Measurements from ENCODE around the gene RNF144B.
"Not testable (repeated sequence)": the region's sequence is repeated elsewhere in the genome, so short reads cannot be mapped to it uniquely, and the experiment has no call there.

The RNF144B gene

DNA sequence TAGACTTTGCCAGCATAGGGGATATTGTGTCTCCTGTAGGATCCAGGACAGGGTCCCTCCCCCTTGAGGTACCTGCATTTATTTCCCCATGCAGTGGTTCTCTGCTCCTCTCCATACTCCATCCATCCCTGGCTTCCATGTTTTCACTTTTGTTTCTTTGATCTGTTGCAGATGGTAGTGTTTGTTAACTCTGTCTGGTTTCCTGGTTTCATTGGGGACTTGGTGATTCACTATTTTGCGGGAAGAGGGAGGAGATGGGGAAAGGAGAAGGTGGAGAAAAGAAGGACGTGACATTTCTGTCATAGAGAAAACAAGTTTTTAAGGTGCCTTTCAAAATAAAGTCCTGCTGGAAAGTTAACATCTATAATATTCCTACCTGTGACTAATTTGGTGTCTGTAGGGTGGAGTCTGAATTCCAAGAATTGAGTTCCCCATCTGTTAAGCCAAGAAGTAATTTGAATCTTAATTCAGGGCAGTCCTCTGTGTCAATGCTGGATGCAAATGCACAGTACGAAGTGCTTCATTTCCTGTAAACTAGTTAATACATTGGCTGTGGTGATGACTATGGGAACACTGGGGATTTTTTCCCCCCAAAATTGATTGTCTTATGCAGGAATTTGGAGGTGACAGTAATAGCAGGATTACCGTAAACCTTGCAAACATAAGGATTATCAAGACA lies 6.9 kb upstream of the RNF144B start:
- no peak for DNase-seq

DNA sequence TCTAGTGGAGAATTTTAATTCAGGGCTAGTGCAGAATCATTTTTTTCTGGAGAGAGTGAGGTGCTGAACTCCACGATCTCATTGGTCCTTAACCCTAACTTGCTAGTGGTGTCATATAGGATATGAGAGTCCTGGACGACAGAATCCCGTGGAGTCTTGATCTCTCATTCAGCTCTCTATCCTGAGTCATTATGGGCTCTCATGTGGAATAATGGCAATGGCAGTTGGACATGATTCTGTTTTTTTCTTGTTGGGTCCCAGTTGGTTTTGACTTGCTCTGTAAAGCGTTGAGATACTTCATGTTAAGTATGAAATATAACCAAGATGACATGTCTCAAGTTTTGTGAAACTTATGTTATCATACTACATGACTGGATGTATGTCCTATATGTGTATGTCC lies 6.3 kb upstream of the RNF144B start:
- no peak for DNase-seq

DNA sequence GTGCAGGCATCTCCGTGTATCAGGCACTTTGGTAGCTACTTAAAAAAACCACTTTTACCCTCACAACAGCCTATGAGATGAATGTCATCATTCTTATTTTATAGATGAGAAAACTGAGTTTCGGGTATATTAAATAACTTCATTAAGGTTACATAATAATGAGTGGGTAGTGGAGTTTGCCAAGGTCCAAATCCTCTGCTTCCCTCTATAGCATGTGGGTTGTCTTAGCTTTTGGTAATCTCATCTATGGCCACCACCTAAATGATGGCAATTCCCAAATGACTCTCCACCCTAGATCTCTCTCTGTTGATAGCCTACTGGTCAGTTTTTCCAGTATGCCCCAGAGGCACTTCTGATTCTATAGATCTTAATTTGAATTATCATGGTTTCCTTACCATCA lies 3.7 kb upstream of the RNF144B start:
- DNase-seq, result no peak

- DNase-seq, result no peak
These were observed 2.5 kb upstream of the RNF144B start for GRCh38 chr6:18384621-18385020.

DNA sequence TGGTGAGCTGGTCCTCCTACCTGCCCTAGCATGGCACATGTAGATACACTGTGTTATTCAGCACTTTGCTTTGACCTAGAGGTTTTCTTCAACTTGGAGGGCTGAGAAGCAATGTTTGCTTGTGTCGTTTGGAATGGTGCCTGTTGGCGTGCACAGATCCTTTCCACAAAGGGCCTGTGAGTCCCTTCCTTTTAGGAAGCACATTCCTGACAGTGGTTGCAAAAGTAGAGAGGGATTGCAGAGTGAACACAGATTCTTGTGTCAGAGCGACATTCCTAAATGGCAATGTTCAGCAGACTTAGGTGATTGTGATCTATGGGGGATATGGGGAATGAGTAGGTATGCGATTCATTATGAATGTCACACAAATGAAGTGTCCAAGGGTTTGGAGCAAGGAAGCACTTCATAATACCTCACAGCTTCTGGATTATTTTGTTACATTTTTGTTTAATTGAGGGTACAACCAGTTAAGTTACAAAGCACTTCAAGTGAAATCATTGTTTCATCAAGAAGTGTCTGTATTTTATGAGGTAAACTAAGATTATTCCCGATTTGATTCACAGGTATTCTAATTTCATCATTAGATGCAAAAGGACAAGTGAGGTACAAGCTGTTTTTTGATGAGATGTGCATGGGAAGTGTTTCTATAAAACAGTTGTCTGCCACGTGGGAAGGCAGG lies 713 bp upstream of the RNF144B start:
- DNase-seq, result no peak

DNA sequence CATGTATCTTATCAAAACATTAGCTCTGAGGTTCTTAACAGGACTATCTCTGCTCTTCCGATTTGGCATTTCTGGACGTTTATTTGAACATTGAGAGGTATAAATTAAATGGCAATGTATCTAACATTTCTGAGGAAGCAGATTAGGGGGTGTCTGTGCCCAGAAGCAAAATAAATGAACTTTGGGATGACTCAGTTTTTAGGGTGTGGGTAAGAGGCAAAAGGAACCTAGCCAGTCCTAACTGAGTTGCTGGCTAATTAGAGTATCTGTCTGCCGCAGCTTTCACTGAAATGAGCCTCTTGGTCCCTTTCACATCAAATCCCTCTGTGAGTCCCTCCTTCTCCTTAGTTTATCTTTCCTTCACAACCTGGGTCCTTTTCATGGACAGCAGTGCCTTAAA lies 1.1 kb downstream of the RNF144B start:
- DNase-seq, result no peak

DNA sequence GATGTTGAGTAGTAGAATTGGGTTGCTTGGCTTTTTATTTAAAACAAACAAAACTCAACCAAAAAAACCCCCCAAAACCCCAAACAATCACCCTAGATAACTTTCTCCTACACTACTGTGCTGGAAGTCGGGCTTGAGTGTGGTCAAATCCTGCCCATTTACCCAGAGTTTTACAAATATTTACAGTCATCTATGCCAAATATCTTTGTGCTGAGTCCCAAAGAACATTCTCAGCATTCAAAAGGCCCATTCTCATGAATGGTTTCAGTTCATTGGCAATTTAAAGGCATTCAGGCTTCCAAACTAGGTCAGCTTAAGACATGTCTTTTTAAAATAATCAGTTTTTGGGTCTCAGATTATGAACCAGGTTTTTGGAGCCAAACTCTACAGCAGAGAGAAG lies 1.8 kb downstream of the RNF144B start:
- DNase-seq, result no peak

- DNase-seq, result no peak
These were observed 2.3 kb downstream of the RNF144B start for GRCh38 chr6:18389479-18389878.

- no peak for DNase-seq
These were observed 3.3 kb downstream of the RNF144B start for GRCh38 chr6:18390476-18390875.

- DNase-seq, result no peak
These were observed 3.9 kb downstream of the RNF144B start for GRCh38 chr6:18391023-18391422.

GRCh38 chr6:18392346-18392877 lies 5.3 kb downstream of the RNF144B start:
- DNase-seq, result no peak

GRCh38 chr6:18393698-18394097 lies 6.5 kb downstream of the RNF144B start:
- DNase-seq, result peak; percentile 7

DNA sequence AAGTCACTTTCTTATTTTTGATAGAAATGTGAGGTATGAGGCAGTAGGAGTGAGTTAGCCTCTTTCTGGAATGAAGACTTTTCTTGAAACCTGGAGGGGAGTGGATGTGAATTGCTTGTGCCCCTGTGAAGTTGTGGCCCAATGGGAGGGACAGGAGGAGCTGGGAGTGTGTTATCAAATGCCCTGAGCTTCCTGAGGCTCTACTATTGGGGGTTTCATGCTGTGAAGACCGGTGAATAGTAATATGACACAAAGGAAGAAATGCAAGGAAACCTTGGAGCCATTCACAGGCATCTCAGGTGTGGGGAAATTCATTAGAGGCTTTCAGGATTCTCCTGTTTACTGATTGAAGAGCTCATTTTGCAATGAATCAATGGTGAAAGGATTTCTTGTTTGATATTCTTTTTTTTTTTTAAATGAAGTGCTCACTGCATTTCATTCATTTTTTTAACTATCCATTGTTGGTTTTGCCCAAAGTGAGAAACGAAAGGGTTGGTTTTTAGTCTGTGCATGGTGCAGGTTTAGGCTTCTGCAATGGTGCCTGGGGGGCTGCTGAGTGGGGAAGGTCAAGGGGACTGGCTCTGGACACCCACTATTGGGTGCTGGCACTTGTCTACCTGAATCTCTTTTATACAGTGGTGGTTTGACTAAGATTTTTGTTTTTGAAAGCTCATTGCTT lies 8.2 kb downstream of the RNF144B start:
- no peak for DNase-seq

DNA sequence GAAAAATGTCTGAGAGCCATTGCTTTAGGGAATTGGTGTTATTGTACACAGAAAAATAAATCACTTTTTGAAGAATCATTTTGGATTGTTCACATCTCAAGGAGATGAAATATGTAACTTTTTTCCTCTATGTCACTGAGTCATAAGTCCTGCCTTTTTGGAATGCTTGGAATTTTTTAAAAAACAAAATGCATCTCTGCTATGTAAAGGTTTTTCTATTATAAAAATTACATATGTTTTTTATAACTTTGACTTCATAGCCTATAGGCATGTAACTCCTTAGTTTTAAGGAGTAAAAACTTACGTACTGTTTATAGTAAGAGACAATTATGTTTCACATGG lies 8.7 kb downstream of the RNF144B start:
- DNase-seq, result no peak

DNA sequence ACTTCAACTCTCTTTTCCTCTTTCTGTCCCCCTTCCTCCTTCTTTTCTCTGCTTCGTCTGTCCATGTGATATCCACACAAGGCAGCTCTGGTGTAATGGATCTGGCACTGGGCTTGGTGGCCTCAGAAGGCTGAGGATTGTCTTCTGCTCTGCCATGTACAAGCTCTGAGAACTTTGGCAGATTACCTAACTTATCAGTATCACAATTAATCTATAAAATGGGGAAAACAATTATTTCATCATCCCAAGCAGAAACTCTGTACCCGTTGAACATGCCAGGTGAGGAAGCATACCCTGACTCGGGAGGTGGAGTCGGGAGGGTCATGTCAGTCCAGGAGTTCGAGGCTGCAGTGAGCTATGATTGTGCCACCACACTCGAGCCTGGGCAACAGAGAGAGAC lies 10.6 kb downstream of the RNF144B start:
- no peak for DNase-seq

GRCh38 chr6:18398225-18398624 lies 11.1 kb downstream of the RNF144B start:
- not testable (repeated sequence) for DNase-seq

GRCh38 chr6:18400831-18401446 lies 13.8 kb downstream of the RNF144B start:
- DNase-seq, result no peak

DNA sequence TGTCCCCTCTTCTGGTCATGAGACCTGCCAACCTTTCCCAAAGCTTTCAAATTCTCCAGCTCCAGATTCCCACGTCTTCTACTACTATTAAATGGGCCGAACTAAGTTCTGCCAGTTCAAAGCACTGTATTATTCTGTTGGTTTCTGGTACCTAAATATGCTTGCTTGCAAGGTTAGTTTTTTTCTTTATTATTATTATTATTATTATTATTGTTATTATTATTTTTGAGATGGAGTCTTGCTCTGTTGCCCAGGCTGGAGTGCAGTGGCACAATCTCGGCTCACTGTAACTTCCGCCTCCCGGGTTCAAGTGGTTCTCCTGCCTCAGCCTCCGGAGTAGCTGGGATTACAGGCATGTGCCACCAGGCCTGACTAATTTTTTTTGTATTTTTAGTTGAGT lies 17.8 kb downstream of the RNF144B start:
- DNase-seq, result not testable (repeated sequence)

- DNase-seq, result no peak
These were observed 18.5 kb downstream of the RNF144B start for GRCh38 chr6:18405477-18406293.

DNA sequence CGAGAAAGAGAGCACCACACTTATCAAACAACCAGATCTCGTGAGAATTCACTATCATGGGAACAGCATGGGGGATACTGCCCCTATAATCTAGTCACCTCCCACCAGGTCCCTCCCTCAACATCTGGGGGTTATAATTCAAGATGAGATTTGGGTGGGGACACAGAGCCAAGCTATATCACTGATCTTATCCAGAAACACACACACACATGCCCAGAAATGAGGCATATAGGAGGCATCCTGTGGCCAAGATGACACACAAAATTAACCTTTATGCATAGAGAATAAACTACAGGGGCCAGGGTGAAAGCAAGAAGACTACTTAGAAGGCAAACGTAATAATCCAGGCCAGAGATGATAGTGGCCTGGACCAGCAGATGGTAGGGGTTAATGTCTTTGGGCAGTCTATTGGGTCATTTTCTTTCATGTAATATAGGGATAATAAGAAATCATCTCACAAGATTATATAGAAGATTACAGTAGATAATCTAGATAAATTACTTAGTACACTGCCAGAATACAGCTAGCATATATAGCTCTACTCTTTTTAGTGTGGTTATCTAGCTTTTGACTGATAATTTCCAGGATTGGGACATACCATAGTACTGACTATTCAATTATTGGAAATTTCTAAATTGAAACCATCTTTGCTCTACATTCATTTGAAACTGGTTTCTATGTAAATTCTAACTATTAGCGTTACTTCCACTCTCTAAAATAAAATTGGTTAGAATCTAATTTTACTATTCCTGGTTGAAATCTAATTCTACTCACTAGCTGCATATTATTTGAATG lies 20.0 kb downstream of the RNF144B start:
- no peak for DNase-seq

DNA sequence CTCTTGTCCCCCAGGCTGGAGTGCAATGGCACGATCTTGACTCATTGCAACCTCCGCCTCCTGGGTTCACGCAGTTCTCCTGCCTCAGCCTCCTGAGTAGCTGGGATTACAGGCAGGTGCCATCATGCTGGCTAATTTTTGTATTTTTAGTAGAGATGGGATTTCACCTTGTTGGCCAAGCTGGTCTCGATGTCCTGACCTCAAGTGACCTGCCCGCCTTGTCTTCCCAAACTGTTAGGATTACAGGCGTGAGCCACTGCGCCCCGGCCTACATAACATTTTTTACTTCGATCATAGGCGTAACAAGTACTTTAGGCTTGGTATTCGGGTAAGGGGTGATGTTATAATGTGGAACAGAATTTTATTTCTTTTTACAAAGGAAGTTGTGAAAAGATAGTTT lies 22.5 kb downstream of the RNF144B start:
- DNase-seq, result not testable (repeated sequence)

DNA sequence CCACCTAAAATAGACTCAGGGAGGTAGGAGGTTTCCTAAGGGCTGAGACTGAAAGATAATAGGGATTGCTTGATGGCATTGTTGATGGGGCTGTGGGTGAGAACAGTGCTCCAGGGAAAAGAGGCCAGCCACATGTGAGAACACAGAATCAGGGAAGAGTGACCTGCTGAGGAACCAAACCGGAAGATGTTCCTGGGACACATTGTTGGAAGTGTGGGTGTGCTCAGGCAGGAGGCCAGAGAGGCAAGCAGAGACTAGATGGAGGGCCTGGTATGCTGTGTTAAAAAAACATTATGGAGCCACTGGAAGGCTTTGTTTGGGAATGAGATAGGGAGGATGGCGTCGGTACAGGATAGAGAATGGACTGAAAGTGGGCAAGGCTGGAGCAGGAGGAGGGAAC lies 23.3 kb downstream of the RNF144B start:
- no peak for DNase-seq

All from DMS79 treated with DMSO at 0.1 percent for 48 hours (cell line).